ENCODE measurements around the gene TM4SF18.

Gene TM4SF18

GRCh38 chr3:149324332-149324731 lies 9.1 kb downstream of the TM4SF18 start:
- no peak for DNase-seq

- DNase-seq: no peak
Observed at GRCh38 chr3:149321640-149322039, 11.8 kb downstream of the TM4SF18 start.

GRCh38 chr3:149321136-149321535 lies 12.3 kb downstream of the TM4SF18 start:
- no peak for DNase-seq

- DNase-seq: no peak
Observed at GRCh38 chr3:149319750-149320149, 13.7 kb downstream of the TM4SF18 start.

GRCh38 chr3:149317072-149317471 lies 16.4 kb downstream of the TM4SF18 start:
- no peak for DNase-seq

GRCh38 chr3:149316437-149316836 lies 17.0 kb downstream of the TM4SF18 start:
- no peak for DNase-seq

GRCh38 chr3:149315694-149316093 lies 17.7 kb downstream of the TM4SF18 start:
- DNase-seq: no peak

GRCh38 chr3:149314807-149315578 lies 18.4 kb downstream of the TM4SF18 start:
- DNase-seq: no peak

- DNase-seq: no peak
Observed at GRCh38 chr3:149313542-149313941, 19.9 kb downstream of the TM4SF18 start.

- DNase-seq: no peak
Observed at GRCh38 chr3:149310796-149311534, 22.5 kb downstream of the TM4SF18 start.

GRCh38 chr3:149307435-149307783 lies 26.0 kb downstream of the TM4SF18 start:
- DNase-seq: no peak

- DNase-seq: no peak
Observed at GRCh38 chr3:149306751-149307434, 26.5 kb downstream of the TM4SF18 start.

GRCh38 chr3:149305376-149305775 lies 28.1 kb downstream of the TM4SF18 start:
- no peak for DNase-seq

GRCh38 chr3:149299938-149300801 lies 33.3 kb downstream of the TM4SF18 start:
- peak; percentile 33 for DNase-seq

- DNase-seq: no peak
Observed at GRCh38 chr3:149296972-149297371, 36.5 kb downstream of the TM4SF18 start.

- no peak for DNase-seq
Observed at GRCh38 chr3:149292666-149293065, 40.8 kb downstream of the TM4SF18 start.

- DNase-seq: no peak
Observed at GRCh38 chr3:149291178-149291577, 42.3 kb downstream of the TM4SF18 start.

- no peak for DNase-seq
Observed at GRCh38 chr3:149288655-149289054, 44.8 kb downstream of the TM4SF18 start.

GRCh38 chr3:149284034-149284433 lies 49.4 kb downstream of the TM4SF18 start:
- no peak for DNase-seq

GRCh38 chr3:149283401-149283800 lies 50.0 kb downstream of the TM4SF18 start:
- no peak for DNase-seq

- DNase-seq: no peak
Observed at GRCh38 chr3:149282836-149283235, 50.6 kb downstream of the TM4SF18 start.

- no peak for DNase-seq
Observed at GRCh38 chr3:149282322-149282721, 51.1 kb downstream of the TM4SF18 start.
